ENCODE results near the gene GMCL1. TPM values are rescaled to one million over a fixed set of nuclear protein-coding genes. Genes with fewer than 3 reads are reported as not detected.
A peak's percentile ranks its signal among the peaks of the same experiment; 100 is the strongest.

The GMCL1 gene
- total and polyA plus RNA-seq, 2 of the 13 experiments (the other 11 are each of a cell fraction or from before 2014, with no cell fraction given) = 18.7 to 24.0 TPM

DNA sequence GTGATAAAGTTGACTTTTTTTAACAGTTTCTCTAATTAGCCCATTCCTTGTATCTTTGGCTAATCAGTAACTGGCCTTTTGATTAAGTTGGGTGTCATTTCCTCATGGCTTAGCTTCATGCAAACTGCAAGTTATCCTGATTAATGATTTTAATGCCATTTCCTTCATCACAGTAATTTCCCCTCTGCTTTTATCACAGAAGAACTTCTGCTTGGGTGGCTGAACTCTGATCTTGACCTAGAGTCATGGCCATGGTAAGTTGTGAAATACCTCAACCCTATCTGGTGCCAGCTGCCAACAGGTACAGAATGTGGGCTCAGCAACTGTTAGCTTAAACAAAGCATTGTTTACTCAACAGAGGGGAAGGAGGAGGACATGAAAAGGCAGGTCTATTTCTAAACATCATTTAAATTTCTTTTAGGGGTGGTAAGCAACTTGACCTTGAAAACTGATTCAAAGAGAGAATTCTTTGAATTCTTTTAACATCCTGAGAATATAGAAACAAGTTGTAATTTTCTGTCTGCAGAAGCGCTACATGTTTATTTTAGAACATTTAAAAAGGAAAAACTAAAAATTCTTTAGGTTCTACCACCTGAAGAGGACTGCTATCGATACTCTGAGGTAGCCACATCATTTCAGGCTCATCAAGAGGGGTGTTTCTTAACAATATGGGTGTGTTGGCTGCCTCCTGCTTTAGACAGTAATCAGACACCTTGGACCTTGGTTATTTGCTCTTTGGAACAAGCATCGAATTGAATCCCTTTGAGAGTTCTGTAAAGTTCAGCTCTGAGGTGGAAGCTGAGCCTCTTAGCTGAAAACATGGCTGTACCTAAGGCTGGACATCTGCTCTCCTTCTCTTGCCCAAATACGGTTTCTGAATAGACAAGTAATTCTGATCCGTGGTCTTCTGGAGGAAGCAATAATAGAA, 47.9 kb upstream of the GMCL1 start (continued):
- TF ChIP-seq ZNF629 (CRISPR knock-in tag; conservative IDR thresholded peaks at IDR 0.05) (peak; percentile 58; the same call in 1 of the 2 replicates), DMAP1 (CRISPR knock-in tag; IDR thresholded peaks at IDR 0.05) (peak; percentile 67; the same call in 1 of the 2 replicates), JARID2 (CRISPR knock-in tag; IDR thresholded peaks at IDR 0.05; ENCODE audit: insufficient replicate concordance) (no peak), ELF3 (CRISPR knock-in tag; IDR thresholded peaks at IDR 0.05) (peak; percentile 91), SPEN (CRISPR knock-in tag; IDR thresholded peaks at IDR 0.05; ENCODE audit: low read depth) (peak; percentile 70; the same call in 1 of the 2 replicates), SUZ12 (IDR thresholded peaks at IDR 0.05; ENCODE audit: low read depth, low read length) (no peak), PRMT3 (CRISPR knock-in tag; IDR thresholded peaks at IDR 0.05; ENCODE audit: borderline replicate concordance, low read depth) (no peak), SOX13 (IDR thresholded peaks at IDR 0.05) (peak; percentile 96), SOX13 (CRISPR knock-in tag; conservative IDR thresholded peaks at IDR 0.05 in 1 of 2, IDR thresholded peaks at IDR 0.05 in 1 of 2) (peak in 1 of 2 experiments; percentile 98; a peak in 2 of 4 replicates), IRX3 (CRISPR knock-in tag; IDR thresholded peaks at IDR 0.05; ENCODE audit: borderline replicate concordance, low read depth) (peak; percentile 26; the same call in 1 of the 2 replicates), NCOA5 (CRISPR knock-in tag; IDR thresholded peaks at IDR 0.05) (no peak; the same call in 1 of the 2 replicates), THYN1 (CRISPR knock-in tag; IDR thresholded peaks at IDR 0.05; ENCODE audit: borderline replicate concordance, low read depth) (no peak), KDM6A (CRISPR knock-in tag; IDR thresholded peaks at IDR 0.05; ENCODE audit: low read depth) (peak; percentile 89), NCOR1 (IDR thresholded peaks at IDR 0.05; ENCODE audit: borderline replicate concordance, low read length) (peak; percentile 99), EP300 (IDR thresholded peaks at IDR 0.05; ENCODE audit: low read depth in 2 of 2, low read length in 2 of 2) (peak; percentile 95 to 99; a peak in 3 of 4 replicates), EP300 (CRISPR knock-in tag; IDR thresholded peaks at IDR 0.05; ENCODE audit: borderline replicate concordance) (peak; percentile 97), FLYWCH1 (CRISPR knock-in tag; IDR thresholded peaks at IDR 0.05) (no peak), MZF1 (CRISPR knock-in tag; IDR thresholded peaks at IDR 0.05; ENCODE audit: borderline replicate concordance) (0 out of 2 replicates have a peak, but pooled peaks have one; percentile 43), ZNF160 (CRISPR knock-in tag; IDR thresholded peaks at IDR 0.05) (no peak), ZNF598 (CRISPR knock-in tag; IDR thresholded peaks at IDR 0.05; ENCODE audit: borderline replicate concordance) (no peak)
- TF ChIP-seq, protein P1, sequence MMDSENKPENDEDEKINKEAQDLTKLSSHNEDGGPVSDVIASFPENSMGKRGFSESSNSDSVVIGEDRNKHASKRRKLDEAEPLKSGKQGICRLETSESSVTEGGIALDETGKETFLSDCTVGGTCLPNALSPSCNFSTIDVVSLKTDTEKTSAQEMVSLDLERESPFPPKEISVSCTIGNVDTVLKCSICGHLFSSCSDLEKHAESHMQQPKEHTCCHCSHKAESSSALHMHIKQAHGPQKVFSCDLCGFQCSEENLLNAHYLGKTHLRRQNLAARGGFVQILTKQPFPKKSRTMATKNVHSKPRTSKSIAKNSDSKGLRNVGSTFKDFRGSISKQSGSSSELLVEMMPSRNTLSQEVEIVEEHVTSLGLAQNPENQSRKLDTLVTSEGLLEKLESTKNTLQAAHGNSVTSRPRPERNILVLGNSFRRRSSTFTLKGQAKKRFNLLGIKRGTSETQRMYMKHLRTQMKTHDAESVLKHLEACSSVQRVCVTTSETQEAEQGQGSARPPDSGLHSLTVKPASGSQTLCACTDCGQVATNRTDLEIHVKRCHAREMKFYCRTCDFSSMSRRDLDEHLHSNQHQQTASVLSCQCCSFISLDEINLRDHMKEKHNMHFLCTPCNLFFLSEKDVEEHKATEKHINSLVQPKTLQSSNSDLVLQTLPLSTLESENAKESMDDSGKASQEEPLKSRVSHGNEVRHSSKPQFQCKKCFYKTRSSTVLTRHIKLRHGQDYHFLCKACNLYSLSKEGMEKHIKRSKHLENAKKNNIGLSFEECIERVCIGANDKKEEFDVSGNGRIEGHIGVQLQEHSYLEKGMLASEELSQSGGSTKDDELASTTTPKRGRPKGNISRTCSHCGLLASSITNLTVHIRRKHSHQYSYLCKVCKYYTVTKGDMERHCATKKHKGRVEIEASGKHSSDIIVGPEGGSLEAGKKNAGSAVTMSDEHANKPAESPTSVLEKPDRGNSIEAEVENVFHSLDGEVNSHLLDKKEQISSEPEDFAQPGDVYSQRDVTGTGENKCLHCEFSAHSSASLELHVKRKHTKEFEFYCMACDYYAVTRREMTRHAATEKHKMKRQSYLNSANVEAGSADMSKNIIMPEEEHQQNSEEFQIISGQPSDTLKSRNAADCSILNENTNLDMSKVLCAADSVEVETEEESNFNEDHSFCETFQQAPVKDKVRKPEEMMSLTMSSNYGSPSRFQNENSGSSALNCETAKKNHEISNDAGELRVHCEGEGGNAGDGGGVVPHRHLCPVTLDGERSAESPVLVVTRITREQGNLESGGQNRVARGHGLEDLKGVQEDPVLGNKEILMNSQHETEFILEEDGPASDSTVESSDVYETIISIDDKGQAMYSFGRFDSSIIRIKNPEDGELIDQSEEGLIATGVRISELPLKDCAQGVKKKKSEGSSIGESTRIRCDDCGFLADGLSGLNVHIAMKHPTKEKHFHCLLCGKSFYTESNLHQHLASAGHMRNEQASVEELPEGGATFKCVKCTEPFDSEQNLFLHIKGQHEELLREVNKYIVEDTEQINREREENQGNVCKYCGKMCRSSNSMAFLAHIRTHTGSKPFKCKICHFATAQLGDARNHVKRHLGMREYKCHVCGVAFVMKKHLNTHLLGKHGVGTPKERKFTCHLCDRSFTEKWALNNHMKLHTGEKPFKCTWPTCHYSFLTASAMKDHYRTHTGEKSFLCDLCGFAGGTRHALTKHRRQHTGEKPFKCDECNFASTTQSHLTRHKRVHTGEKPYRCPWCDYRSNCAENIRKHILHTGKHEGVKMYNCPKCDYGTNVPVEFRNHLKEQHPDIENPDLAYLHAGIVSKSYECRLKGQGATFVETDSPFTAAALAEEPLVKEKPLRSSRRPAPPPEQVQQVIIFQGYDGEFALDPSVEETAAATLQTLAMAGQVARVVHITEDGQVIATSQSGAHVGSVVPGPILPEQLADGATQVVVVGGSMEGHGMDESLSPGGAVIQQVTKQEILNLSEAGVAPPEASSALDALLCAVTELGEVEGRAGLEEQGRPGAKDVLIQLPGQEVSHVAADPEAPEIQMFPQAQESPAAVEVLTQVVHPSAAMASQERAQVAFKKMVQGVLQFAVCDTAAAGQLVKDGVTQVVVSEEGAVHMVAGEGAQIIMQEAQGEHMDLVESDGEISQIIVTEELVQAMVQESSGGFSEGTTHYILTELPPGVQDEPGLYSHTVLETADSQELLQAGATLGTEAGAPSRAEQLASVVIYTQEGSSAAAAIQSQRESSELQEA (CRISPR knock-in tag; IDR thresholded peaks at IDR 0.05; ENCODE audit: not compliant biosample characterization) = no peak
